Activated CD8-positive, alpha-beta memory T cell treated with anti-CD3 and anti-CD28 coated beads for 1 hour (primary cell): ENCODE data around the gene ELANE.
"Not testable (repeated sequence)": the region's sequence is repeated elsewhere in the genome, so short reads cannot be mapped to it uniquely, and the experiment has no call there.

ENCODE experiments used
- DNase-seq, 2 donors: peaks; one replicate each; pipeline ENCODE4 v3.0.0-alpha.2; 2020; ENCODE audit warnings: low read depth in 1 of 2; ENCODE audit errors: extremely low read depth in 1 of 2

ELANE gene

GRCh38 chr19:813219-814151, 38.6 kb upstream of the ELANE start:
- DNase-seq = no peak

DNA sequence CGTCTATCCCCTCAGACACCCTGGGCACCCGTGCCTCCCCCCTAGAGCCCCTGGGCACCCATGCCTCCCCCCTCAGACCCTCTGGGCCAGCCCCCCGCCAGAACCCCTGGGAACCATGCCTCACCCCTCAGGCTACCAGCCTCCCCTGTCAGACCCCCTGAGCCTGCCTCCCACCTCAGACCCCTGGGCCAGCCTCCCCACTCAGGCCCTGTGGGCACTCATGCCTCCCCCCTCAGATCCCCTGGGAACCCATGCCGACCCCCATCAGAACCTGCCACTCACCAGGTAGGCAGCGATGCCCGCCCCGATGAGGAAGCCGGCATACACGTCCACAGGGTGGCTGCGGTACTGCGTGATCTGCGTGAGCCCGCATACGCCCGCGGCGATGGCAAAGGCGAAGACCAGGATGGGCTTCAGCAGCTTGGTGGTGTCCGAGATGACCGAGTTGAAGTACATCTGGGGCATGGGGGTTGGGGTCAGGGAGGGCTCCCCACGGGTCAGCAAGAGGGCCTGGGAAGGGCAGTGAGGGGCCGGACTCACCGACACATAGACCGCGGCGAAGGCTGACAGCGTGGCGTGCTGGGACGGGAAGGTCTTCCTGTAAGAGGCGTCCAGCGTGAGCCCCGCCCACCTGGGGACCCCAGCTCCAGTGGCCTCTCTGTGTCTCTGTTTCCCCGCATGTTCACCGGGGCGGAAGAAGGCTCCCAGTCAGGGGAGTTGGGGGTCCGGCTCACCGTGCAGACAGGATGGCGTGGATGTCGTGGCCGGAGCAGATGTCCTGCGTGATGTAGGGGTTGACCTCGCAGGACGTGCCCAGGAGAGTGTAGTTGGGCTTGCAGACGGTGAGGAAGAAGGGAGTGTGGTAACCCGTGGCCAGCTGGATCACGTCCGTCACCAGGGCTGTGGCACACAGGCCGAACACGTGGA, 37.7 kb upstream of the ELANE start:
- DNase-seq = no peak

DNA sequence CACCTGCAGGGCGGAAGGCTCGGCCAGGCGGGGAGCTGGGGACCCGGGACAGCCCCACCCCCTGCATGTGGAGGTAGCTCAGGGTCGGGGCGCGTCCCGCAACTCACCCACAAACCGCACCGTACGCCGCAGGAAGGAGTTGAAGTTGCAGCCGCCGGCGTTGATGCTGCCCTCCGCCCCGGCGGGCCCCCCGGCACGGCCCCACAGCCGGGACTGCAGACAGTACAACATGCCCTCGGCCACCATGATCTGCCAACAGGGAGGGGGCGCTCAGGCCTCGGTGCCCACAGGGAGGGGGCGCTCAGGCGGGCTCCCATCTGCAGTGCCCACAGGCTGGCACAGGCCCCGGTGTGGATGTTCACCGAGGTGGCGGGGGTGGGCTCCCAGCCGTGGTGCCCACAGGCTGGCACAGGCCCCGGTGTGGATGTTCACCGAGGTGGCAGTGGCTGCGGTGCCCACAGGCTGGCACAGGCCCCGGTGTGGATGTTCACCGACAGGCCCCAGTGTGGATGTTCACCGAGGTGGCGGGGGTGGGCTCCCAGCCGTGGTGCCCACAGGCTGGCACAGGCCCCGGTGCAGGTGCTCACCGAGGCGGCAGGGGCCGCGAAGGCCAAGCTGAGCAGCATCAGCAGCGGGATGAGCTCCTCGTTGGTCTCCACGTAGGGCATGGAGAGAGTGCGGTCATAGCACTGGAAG, 36.9 kb upstream of the ELANE start:
- no peak for DNase-seq

DNA sequence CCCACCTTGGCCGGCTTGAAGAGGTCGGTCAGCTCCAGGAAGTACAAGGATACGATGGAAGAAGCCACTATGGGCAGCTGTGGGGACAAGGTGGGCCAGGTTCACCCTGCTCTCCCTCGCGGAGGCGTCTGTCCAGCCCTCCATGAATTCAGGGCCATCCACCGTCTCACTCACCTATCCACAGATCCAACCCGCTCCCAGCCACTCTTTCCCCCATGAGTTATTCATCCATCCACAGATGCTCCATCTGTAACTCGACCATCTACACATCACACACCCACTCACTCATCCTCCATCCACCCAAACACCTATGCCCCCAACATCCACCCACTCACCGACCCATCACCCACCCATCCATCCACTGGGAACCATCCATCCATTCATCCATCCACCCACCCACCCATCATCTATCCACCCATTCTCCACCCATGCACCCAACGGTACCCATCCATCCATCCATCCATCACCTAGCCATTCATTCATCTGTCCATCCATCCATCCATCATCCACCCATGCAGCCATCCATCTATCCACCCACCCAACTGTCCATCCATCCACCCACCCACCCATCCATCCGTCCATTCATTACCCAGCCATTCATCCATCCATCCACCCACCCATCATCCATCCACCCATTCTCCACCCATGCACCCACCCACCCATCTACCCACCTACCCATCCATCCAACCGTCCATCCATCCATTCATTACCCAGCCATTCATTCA, 36.2 kb upstream of the ELANE start:
- no peak for DNase-seq

GRCh38 chr19:816500-816857, 35.6 kb upstream of the ELANE start:
- no peak for DNase-seq

GRCh38 chr19:820212-820611, 31.9 kb upstream of the ELANE start:
- not testable (repeated sequence) for DNase-seq

- no peak for DNase-seq
Measured at GRCh38 chr19:821231-821824, 30.8 kb upstream of the ELANE start.

DNA sequence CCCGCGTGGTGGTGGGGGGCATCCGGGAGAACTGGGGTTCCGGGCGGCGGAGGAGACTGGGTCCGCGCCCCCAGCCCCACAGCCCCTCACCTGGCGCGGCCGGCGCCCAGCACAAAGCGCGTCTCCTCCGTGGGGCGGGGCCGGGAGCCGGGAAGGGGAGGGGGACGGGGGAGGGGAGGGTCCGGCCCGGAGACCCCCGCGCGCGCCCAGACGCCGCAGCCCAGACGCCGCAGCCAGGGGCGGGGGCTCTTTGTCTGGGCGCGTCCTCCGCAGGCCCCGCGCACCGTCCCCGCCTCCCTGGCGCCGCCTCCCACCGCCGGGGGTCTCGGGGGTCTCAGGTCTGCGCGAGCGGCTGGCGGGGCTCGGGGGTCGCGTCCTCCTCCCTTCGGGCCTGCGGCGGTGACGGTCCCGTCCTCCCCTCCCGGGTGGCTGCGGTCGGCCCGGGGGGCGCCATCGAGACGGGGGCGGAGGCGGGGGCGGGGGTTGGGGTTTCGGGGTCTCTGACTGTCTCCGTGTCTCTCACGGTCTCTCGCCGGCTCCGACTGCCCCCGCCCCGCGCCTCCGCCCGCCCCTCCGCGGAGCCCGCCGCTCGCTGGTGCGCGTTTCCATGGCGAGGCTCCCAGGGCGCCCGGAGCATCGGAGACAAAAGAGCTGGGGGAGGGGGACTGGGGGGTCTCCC, 30.1 kb upstream of the ELANE start, which contains the start of gene PLPPR3:
Gene PLPPR3 (minus strand): TSS at position 131 of the 679 bp plus-strand sequence. CDS start 396 bp downstream, outside the sequence.
- no peak for DNase-seq

- DNase-seq = no peak
Measured at GRCh38 chr19:823565-824121, 28.5 kb upstream of the ELANE start.

GRCh38 chr19:824885-825284, 27.2 kb upstream of the ELANE start:
- DNase-seq = no peak

DNA sequence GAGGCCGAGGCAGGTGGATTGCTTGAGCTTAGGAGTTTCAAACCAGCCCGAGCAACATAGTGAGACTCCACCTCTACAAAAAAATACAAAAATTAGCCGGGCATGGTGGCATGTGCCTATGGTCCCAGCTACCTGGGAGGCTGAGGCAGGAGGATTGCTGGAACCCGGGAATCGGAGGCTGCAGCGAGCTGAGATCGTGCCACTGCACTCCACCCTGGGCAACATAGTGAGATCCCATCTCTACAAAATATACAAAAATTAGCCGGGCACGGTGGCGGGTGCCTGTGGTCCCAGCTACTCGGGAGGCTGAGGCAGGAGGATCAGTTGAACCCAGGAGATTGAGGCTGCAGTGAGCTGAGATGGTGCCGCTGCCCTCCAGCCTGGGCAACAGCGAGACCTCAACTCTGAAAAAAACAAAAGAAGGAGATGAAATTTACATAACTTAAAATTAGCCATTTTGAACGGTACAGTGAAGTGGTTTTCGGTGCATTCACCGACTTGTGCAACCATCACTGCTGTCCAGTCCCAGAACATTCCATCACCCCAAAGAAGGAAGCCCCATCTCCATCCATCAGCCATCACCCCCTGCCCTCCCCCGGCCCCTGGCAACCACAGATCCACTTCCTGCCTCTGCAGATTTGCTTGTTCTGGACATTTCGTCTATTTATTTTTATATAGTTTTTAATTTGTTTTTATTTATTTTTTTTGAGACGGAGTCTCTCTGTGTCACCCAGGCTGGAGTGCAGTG, 26.0 kb upstream of the ELANE start:
- no peak for DNase-seq

DNA sequence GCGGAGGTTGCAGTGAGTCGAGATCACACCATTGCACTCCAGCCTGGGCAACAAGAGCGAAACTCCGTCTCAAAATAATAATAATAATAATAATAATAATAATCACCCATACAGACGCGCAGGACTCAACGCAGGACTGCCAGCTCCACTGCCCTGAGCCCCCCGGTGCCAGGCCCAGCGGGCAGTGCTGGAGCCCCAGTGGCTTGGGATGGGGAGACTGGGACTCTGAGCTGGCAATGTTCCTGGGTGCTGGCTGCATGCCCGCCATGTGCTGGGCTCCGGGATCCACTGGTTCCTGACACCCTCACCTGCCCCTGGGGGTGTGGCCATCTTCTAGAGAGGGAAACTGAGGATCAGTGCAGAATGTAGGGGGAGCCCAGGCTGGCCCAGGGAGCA, 24.8 kb upstream of the ELANE start:
- no peak for DNase-seq

DNA sequence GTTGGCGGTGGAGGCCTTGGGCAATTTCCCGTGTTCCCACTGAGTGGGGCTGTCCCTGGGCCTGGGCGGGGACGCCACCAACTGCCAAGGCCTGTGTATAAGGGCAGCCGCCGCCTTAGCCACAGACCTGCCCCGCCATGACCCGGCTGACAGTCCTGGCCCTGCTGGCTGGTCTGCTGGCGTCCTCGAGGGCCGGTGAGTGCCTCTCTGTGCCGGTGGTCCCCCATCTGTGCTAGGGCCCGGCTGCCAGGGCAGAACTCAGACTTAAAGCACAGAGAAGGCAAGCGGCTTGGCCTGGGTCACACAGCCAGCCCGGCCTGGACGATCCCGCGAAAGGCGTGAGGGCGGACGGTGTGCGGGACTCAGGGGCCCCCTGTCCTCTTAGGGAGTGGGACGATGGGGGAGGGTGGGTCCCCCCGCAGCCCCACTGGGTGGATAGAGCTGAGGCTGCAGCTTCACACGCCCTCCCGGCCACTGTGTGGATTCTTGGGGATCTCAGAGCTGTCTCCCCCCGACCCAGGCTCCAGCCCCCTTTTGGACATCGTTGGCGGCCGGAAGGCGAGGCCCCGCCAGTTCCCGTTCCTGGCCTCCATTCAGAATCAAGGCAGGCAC, 24.3 kb upstream of the ELANE start, which contains the start of gene AZU1:
Gene AZU1 (plus strand): TSS at position 128 of the 612 bp plus-strand sequence. CDS start 10 bp downstream, at position 138.
- no peak for DNase-seq

GRCh38 chr19:829129-829758, 22.9 kb upstream of the ELANE start:
- DNase-seq = no peak

DNA sequence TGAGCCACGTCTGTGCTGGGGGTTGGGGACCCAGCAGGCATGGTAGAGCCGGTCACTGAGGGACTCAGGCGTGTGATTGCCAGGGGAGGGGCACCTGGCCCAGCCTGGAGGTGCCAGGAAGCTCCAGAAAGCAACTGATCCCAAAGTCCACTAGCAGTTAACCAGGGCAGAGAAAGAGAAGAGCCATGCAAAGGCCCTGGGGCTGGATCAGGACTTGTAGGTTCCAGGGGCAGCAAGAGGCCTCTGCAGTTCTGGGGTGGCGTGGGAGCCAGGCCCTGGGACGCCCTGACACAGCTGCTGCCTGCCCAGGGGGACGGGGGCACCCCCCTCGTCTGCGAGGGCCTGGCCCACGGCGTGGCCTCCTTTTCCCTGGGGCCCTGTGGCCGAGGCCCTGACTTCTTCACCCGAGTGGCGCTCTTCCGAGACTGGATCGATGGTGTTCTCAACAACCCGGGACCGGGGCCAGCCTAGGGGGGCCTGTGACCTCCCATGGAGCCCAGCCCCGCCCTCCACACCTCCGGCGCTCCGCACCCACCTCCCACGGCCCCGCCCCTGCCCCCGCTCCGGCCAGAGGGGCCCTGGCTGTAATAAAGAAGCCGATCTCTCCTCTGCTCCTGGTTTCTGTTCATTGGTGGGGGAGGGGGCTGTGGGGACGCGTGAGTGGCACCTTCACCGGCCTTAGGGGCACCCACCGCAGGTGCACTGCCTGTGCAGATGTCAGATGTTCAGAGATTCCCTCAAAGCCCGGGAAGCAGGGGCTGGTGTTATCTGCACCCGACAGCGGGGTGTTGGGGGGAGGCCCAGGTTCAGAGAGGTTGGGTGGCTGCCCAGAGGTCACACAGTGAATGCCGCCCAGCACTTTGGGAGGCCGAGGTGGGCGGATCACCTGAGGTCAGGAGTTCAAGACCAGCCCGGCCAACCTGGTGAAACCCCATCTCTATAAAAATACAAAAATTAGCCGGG, 20.4 kb upstream of the ELANE start:
- DNase-seq = no peak

DNA sequence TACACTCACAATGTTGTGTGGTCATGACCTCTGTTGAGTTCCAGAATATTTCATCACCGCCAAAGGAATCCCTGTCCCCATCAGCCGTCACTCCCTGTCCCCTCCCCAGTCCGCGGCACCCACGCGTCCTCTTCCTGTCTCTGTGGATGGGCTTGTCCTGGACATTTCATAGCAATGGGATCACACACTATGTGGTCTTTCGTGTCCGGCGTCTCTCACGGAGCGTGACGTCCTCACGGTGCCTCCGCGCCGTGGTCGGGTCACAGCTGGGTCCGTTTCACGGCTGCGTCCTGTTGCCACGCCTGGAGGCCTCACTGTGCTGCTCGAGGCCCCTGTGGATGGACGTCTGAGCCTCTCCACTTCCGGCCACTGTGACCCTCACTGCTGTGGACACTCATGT, 17.9 kb upstream of the ELANE start:
- no peak for DNase-seq
